ENCODE results near the gene IFI27L2.

IFI27L2 gene

GRCh38 chr14:94098326-94098992 lies 30.9 kb downstream of the IFI27L2 start:
- no peak for DNase-seq

- DNase-seq: no peak
Measured at GRCh38 chr14:94097091-94097490, 32.3 kb downstream of the IFI27L2 start.

GRCh38 chr14:94093418-94093817 lies 36.0 kb downstream of the IFI27L2 start:
- DNase-seq: no peak

GRCh38 chr14:94089479-94089878 lies 39.9 kb downstream of the IFI27L2 start:
- DNase-seq: no peak

GRCh38 chr14:94088516-94088915 lies 40.9 kb downstream of the IFI27L2 start:
- no peak for DNase-seq

- no peak for DNase-seq
Measured at GRCh38 chr14:94087891-94088290, 41.5 kb downstream of the IFI27L2 start.

GRCh38 chr14:94081386-94081820 lies 48.0 kb downstream of the IFI27L2 start:
- no peak for DNase-seq

- DNase-seq: peak; percentile 97
Measured at GRCh38 chr14:94080621-94081385, 48.6 kb downstream of the IFI27L2 start, which contains the start of the genes DDX24 and IFI27L1. TSS of gene DDX24 (minus strand) at chr14:94081202. CDS start at chr14:94079742, 1,460 bp downstream. TSS of gene IFI27L1 (plus strand) at chr14:94081310. CDS start at chr14:94096938, 15,628 bp downstream.

- DNase-seq: no peak
Measured at GRCh38 chr14:94079891-94080620, 49.3 kb downstream of the IFI27L2 start.

GRCh38 chr14:94077823-94078222 lies 51.6 kb downstream of the IFI27L2 start:
- DNase-seq: no peak

Measured in CD4-positive, alpha-beta T cell treated with Interleukin-15 for 1 hour (primary cell).